Body of pancreas (tissue), 4 donors: ENCODE data around the gene HOGA1.
A peak's percentile ranks its signal among the peaks of the same experiment; 100 is the strongest.

Source experiments
- POLR2A ChIP-seq, 3 donors: fragments of 450-650 bp; IDR thresholded peaks; one replicate each; pipeline ENCODE4 v1.6.1; 2016; ENCODE audit warnings: antibody characterized with exemption in 3 of 3, mild to moderate bottlenecking in 2 of 3
- TF ChIP-seq, protein P1 (sequence below), 7 experiments: fragments of 450-650 bp in 4 of 7; fragments of 200-600 bp in 3 of 7; sonication (generic) in 3 of 7; IDR thresholded peaks; one replicate each; pipeline ENCODE4 v1.5.1; 2016 to 2019; ENCODE audit warnings: antibody characterized with exemption in 7 of 7

DNA sequence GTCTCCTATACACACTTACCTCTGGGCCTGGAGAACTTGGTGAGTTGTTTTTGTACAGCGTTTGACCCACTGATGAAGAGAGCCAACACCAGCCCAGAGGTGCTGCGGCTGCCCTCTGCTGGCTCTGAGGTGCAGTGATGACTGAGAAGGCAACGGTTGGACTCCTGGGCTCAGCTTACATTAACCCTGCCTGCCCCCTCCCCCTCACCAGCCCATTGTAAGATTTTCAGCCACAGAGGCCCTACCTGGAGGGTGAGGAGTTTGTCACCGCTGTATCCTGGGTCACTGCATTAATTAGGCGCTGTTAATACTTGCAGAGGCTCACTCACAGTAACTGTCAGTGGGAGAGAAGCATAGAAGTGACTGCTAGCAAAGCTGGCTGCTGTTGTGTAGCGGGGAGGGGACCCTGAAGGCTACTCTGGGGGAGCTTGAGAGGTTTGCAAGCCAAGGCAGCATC, 30.6 kb upstream of the HOGA1 start:
- TF ChIP-seq, protein P1, sequence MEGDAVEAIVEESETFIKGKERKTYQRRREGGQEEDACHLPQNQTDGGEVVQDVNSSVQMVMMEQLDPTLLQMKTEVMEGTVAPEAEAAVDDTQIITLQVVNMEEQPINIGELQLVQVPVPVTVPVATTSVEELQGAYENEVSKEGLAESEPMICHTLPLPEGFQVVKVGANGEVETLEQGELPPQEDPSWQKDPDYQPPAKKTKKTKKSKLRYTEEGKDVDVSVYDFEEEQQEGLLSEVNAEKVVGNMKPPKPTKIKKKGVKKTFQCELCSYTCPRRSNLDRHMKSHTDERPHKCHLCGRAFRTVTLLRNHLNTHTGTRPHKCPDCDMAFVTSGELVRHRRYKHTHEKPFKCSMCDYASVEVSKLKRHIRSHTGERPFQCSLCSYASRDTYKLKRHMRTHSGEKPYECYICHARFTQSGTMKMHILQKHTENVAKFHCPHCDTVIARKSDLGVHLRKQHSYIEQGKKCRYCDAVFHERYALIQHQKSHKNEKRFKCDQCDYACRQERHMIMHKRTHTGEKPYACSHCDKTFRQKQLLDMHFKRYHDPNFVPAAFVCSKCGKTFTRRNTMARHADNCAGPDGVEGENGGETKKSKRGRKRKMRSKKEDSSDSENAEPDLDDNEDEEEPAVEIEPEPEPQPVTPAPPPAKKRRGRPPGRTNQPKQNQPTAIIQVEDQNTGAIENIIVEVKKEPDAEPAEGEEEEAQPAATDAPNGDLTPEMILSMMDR (IDR thresholded peaks at IDR 0.05) = peak; percentile 37 to 79 (median 71)
- TF ChIP-seq POLR2A (IDR thresholded peaks at IDR 0.05) = no peak
